Measurements from ENCODE around the gene RABGEF1. TPM values are rescaled to one million over a fixed set of nuclear protein-coding genes. Genes with fewer than 3 reads are reported as not detected.
"Not testable (repeated sequence)": the region's sequence is repeated elsewhere in the genome, so short reads cannot be mapped to it uniquely, and the experiment has no call there.

RABGEF1 gene
- polyA plus RNA-seq, 1 donor from 2014 or later, result 26.8 TPM

DNA sequence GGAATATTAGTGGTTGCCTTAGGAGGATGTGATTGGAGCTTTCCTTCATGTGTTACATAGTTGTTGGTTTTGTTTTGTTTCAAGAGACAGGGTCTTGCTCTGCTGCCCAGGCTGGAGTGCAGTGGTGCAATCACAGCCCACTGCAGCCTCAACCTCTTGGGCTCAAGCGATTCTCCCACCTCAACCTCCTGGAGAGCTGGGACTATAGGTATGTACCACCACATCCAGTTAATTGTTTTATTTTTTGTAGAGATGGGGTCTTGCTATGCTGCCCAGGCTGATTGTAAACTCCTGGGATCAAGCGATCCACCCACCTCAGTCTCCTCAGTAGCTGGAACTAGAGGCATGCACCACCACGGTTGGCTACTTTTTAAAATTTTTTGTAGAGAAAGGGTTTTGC lies 86.1 kb downstream of the RABGEF1 start:
- Mint-ChIP-seq H3K27me3 (no peaks in the 10 kb centered on the region), H3K4me3 (no peak overlapping the region), H3K36me3 (peaks cover 4% of the 10 kb centered on the region), H3K9me3 (peaks cover 0 to 1% (median 0%) of the 10 kb centered on the region in 3 donors), H3K27ac (no peak overlapping the region), H3K4me1 (no peaks in the 10 kb centered on the region)

DNA sequence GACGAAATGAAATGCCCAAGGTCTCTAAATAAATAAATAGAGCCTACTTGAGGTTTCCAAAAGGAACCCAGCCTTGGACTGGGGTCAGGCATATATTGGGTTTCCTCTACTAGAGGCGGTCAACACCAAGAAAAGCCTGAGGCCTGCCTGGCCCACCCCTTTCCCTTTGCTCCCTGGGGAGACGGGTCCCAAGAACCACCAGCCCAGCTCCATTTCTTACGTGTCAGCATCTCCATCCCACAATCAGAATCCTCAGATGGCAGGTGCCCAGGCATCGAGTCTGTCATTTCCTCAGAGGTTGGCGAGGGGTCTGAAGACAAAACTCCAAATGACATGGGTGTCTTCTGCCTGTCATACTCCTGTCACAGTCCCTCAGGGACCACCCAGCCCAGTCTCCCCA lies 90.4 kb downstream of the RABGEF1 start:
- H3K27ac Mint-ChIP-seq, H3K4me1 Mint-ChIP-seq: not testable (repeated sequence)

DNA sequence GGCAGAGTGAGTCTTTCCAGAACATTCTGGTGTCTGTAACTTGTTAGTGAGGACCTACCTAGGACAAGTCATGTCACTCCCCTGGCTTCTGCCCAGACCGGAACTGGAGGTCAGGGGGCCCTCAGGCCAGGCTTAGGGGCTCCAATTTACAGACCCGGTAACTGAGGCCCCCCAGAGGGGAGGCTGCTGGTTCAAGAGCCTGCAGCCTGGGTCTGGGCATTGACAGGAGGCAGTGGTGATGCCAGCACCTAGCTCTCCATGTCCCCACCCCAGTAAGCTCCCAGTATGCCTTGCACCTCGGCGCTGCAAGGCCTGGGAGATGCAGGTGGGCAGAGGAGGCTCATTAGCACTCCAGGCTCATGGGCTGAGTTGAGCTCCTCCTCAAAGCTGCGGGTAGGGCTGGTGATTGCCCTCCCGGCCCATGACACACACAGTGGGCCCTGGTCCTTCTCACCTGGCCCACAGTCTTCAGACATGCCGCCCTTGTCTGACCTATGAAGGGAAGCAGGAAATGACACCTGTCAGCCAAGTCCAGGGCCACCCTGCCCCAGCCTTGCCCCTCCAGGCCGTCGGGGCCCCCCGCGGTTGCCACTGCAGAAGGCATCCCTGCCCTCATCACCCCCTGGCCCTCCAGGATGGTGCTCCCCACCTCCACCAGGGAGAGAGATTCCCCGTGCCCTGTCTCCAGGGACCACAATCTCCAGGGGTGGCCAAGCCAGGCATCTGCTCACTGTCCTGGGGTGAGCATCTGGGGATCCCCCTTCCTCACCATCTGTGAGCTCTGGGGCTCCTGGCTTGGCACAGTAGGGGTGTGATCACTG lies 92.2 kb downstream of the RABGEF1 start:
- no peaks in the 10 kb centered on the region for H3K27me3 Mint-ChIP-seq
- H3K27ac Mint-ChIP-seq, result no peak overlapping the region
- H3K4me1 Mint-ChIP-seq, result no peaks in the 10 kb centered on the region
- peaks cover 4% of the 10 kb centered on the region for H3K36me3 Mint-ChIP-seq
- H3K9me3 Mint-ChIP-seq, result peaks cover 0 to 3% (median 0%) of the 10 kb centered on the region in 3 donors
- no peak overlapping the region for H3K4me3 Mint-ChIP-seq

More for the DNA sequence above, 90.4 kb downstream of the RABGEF1 start:
- not testable (repeated sequence) for H3K36me3 Mint-ChIP-seq, H3K27me3 Mint-ChIP-seq, H3K4me3 Mint-ChIP-seq, H3K9me3 Mint-ChIP-seq

GRCh38 chr7:66837007-66837406 lies 96.5 kb downstream of the RABGEF1 start:
- no peak overlapping the region for H3K27ac Mint-ChIP-seq

GRCh38 chr7:66837661-66838060 lies 97.1 kb downstream of the RABGEF1 start:
- Mint-ChIP-seq H3K4me3 (no peak overlapping the region), H3K27ac (peak overlapping the region in 1 of 3 donors; percentile 39), H3K9me3 (peaks cover 0 to 3% (median 0%) of the 10 kb centered on the region in 3 donors), H3K4me1 (no peaks in the 10 kb centered on the region), H3K36me3 (no peaks in the 10 kb centered on the region), H3K27me3 (no peaks in the 10 kb centered on the region)

More at GRCh38 chr7:66837007-66837406, 96.5 kb downstream of the RABGEF1 start:
- no peaks in the 10 kb centered on the region for H3K27me3 Mint-ChIP-seq
- no peak overlapping the region for H3K4me3 Mint-ChIP-seq
- no peaks in the 10 kb centered on the region for H3K36me3 Mint-ChIP-seq
- H3K4me1 Mint-ChIP-seq, result no peaks in the 10 kb centered on the region
- peaks cover 0 to 3% (median 0%) of the 10 kb centered on the region in 3 donors for H3K9me3 Mint-ChIP-seq

DNA sequence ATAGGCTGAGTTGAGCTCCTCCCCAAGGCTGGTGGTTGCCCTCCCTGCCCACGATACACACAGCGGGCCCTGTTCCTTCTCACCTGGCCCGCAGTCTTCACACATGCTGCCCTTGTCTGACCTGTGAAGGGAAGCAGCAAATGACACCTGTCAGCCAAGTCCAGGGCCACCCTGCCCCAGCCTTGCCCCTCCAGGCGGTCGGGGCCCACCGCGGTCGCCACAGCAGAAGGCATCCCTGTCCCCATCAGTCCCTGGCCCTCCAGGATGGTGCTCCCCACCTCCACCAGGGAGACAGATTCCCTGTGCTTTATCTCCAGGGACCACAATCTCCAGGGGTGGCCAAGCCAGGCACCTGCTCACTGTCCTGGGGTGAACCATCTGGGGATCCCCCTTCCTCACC lies 99.3 kb downstream of the RABGEF1 start:
- H3K9me3 Mint-ChIP-seq, result peaks cover 0 to 3% (median 0%) of the 10 kb centered on the region in 3 donors
- H3K27ac Mint-ChIP-seq, result peak overlapping the region in 1 of 3 donors; percentile 36
- no peaks in the 10 kb centered on the region for H3K27me3 Mint-ChIP-seq
- no peaks in the 10 kb centered on the region for H3K36me3 Mint-ChIP-seq
- H3K4me1 Mint-ChIP-seq, result peaks cover 3 to 9% (median 5%) of the 10 kb centered on the region in 3 donors
- no peak overlapping the region for H3K4me3 Mint-ChIP-seq

DNA sequence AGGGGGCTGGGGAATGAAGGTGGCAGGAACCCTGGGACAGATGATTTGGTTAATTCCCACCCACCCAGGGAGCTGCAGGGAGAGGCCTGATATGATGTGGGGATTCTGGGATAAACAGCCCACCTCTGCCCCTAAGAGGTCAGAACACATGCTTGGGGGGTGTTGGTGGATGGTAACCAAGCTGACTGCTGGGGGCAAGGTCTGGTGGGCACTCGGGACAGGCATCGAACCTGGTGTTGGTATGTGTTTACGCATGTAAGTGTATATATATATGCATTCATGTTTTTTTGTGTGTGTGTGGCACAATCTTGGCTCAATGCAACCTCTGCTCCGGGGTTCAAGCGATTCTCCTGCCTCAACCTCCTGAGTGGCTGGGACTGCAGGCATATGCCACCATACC lies 99.8 kb downstream of the RABGEF1 start:
- H3K36me3 Mint-ChIP-seq, result no peaks in the 10 kb centered on the region

DNA sequence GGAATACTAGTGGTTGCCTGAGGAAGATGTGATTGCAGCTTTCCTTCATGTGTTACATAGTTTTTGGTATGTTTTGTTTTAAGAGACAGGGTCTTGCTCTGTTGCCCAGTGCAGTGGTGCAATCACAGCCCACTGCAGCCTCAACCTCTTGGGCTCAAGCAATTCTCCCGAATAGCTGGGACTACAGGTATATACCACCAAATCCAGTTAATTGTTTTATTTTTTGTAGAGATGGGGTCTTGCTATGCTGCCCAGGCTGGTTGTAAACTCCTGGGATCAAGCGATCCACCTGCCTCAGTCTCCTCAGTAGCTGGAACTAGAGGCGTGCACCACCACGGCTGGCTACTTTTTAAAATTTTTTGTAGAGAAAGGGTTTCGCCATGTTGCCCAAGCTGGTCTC lies 101.4 kb downstream of the RABGEF1 start:
- no peak overlapping the region for H3K27ac Mint-ChIP-seq
- no peaks in the 10 kb centered on the region for H3K36me3 Mint-ChIP-seq
- H3K4me3 Mint-ChIP-seq, result peak overlapping the region in 2 of 4 donors; percentile 12 to 90
- H3K4me1 Mint-ChIP-seq, result peaks cover 5 to 15% (median 12%) of the 10 kb centered on the region in 3 donors
- H3K27me3 Mint-ChIP-seq, result no peaks in the 10 kb centered on the region
- peaks cover 0 to 3% (median 0%) of the 10 kb centered on the region in 3 donors for H3K9me3 Mint-ChIP-seq

More for the DNA sequence above, 99.8 kb downstream of the RABGEF1 start:
- Mint-ChIP-seq H3K4me3 (peak overlapping the region in 1 of 4 donors; percentile 55), H3K27me3 (no peaks in the 10 kb centered on the region), H3K4me1 (peaks cover 5 to 11% (median 9%) of the 10 kb centered on the region in 3 donors), H3K27ac (peak overlapping the region in 1 of 3 donors; percentile 36), H3K9me3 (peaks cover 0 to 3% (median 0%) of the 10 kb centered on the region in 3 donors)

DNA sequence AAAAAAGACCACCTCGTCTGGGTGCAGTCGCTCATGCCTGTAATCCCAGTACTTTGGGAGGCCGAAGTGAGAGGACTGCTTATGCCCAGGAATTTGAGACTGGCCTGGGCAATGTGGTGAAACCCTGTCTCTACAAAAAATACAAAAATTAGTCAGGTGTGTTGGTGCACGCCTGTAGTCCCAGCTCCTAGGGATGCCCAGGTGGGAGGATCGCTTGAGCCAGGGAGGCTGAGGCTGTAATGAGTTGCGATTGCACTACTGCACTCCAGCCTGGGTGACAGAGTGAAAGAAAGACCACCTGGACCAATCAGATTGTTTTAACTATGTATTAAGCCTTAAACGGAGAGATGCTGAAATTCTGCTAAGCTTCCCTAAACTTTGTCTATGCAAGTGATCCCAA lies 103.0 kb downstream of the RABGEF1 start:
- H3K4me1 Mint-ChIP-seq, result peaks cover 11 to 20% (median 12%) of the 10 kb centered on the region in 3 donors
- not testable (repeated sequence) for H3K27me3 Mint-ChIP-seq

DNA sequence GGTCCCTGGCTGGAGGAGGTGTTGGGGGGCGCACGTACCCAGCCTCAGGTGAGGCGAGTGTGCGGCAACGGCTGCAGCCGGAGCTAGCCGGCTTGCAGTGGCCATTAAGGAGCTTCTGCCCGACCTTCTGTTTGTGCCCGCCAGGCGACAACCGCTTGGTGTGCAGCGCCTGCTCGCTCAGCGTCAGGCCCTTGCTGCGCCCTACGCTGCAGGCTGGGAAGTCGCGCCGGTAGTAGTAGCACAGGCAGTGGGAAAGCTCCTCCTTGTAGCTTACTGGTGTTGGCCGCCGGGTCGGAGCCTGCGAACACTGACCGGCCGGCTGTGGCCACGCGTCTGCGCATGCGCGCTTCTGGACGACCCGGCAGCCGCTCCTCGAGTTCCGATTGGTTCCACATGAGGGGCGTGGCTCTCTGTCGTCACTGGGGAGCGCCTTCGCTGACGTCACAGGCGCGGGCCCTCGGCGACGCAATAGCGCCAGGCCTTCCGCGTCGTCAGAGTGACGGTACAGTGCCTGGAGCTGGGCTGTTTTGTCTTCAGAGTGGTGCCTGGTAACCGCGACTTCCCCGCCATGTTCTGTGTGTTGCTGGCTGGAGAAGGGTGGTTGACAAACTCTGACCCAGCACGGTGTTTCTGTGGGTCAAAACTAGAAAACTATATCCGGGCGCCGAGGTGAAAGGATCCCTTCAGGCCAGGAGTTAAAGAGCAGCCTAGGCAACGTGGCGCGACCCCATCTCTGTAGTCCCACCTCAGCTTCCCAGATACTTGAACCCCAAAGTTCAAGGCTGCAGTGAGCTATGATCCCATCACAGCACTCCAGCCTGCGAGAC lies 104.2 kb downstream of the RABGEF1 start:
- peaks cover 12 to 20% (median 12%) of the 10 kb centered on the region in 3 donors for H3K4me1 Mint-ChIP-seq
- no peaks in the 10 kb centered on the region for H3K9me3 Mint-ChIP-seq
- H3K27me3 Mint-ChIP-seq, result no peaks in the 10 kb centered on the region
- H3K27ac Mint-ChIP-seq, result peak overlapping the region; percentile 95 to 100 (median 99)
- H3K4me3 Mint-ChIP-seq, result peak overlapping the region; percentile 90 to 100 (median 96)
- no peaks in the 10 kb centered on the region for H3K36me3 Mint-ChIP-seq

More for the DNA sequence above, 103.0 kb downstream of the RABGEF1 start:
- peak overlapping the region in 2 of 3 donors; percentile 95 to 100 for H3K27ac Mint-ChIP-seq
- not testable (repeated sequence) for H3K36me3 Mint-ChIP-seq, H3K9me3 Mint-ChIP-seq
- H3K4me3 Mint-ChIP-seq, result peak overlapping the region; percentile 90 to 100 (median 96)

GRCh38 chr7:66845379-66846095 lies 105.0 kb downstream of the RABGEF1 start:
- Mint-ChIP-seq H3K36me3 (no peaks in the 10 kb centered on the region), H3K9me3 (no peaks in the 10 kb centered on the region), H3K4me3 (peak overlapping the region; percentile 90 to 100 (median 96)), H3K4me1 (peaks cover 12 to 20% (median 12%) of the 10 kb centered on the region in 3 donors), H3K27me3 (no peaks in the 10 kb centered on the region), H3K27ac (peak overlapping the region; percentile 95 to 100 (median 99))

DNA sequence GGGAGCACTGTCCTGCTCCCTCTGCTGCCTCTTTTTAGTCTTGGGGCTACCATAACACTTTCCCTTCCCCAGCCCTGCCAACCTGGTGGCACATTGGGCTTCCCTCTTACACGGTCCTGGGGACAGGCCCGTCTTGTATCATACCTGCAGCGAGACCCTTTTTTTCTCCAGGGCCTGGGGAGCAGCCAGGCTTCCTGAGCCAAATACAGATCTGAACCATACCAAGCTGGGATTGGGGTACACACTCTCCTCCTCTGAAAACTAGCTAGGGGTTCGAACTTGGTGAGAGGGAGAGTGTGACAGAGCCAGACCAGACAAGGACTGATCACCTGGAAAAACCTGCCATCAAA lies 105.5 kb downstream of the RABGEF1 start:
- H3K4me3 Mint-ChIP-seq, result peak overlapping the region; percentile 68 to 95 (median 90)
- H3K27ac Mint-ChIP-seq, result peak overlapping the region; percentile 95 to 100 (median 99)
- not testable (repeated sequence) for H3K9me3 Mint-ChIP-seq, H3K36me3 Mint-ChIP-seq, H3K27me3 Mint-ChIP-seq
- peaks cover 12 to 20% (median 12%) of the 10 kb centered on the region in 3 donors for H3K4me1 Mint-ChIP-seq

- H3K9me3 Mint-ChIP-seq, H3K36me3 Mint-ChIP-seq, H3K4me3 Mint-ChIP-seq, H3K27ac Mint-ChIP-seq, H3K27me3 Mint-ChIP-seq: not testable (repeated sequence)
- peaks cover 12 to 20% (median 12%) of the 10 kb centered on the region in 3 donors for H3K4me1 Mint-ChIP-seq
These were observed 107.0 kb downstream of the RABGEF1 start for GRCh38 chr7:66847523-66847855.

- Mint-ChIP-seq H3K27ac (peak overlapping the region in 2 of 3 donors; percentile 59 to 83), H3K27me3 (no peaks in the 10 kb centered on the region), H3K4me1 (peaks cover 12 to 20% (median 12%) of the 10 kb centered on the region in 3 donors), H3K36me3 (no peaks in the 10 kb centered on the region), H3K4me3 (peak overlapping the region in 1 of 4 donors; percentile 63), H3K9me3 (no peaks in the 10 kb centered on the region)
These were observed 107.6 kb downstream of the RABGEF1 start for GRCh38 chr7:66847879-66848790.

Measured in IgD-negative memory B cell (primary cell).